Loucy (cell line): ENCODE measurements around the gene BLTP1.
"Not testable (repeated sequence)": the region's sequence is repeated elsewhere in the genome, so short reads cannot be mapped to it uniquely, and the experiment has no call there.

Source experiments
- EZH2phosphoT487 ChIP-seq: fragments of 200-600 bp; IDR thresholded peaks from 2 replicates; pipeline ENCODE4 v1.6.1; 2018; ENCODE audit warnings: antibody characterized with exemption, mild to moderate bottlenecking, moderate library complexity, borderline replicate concordance
- TF ChIP-seq, protein P1 (sequence below): fragments of 200-600 bp; sonication (generic); conservative IDR thresholded peaks from 2 replicates; pipeline ENCODE4 v1.5.1; 2014; ENCODE audit warnings: mild to moderate bottlenecking, antibody characterized with exemption, low read length

GRCh38 chr4:122110304-122110703 lies 41.8 kb upstream of the BLTP1 start:
- TF ChIP-seq, protein P1, sequence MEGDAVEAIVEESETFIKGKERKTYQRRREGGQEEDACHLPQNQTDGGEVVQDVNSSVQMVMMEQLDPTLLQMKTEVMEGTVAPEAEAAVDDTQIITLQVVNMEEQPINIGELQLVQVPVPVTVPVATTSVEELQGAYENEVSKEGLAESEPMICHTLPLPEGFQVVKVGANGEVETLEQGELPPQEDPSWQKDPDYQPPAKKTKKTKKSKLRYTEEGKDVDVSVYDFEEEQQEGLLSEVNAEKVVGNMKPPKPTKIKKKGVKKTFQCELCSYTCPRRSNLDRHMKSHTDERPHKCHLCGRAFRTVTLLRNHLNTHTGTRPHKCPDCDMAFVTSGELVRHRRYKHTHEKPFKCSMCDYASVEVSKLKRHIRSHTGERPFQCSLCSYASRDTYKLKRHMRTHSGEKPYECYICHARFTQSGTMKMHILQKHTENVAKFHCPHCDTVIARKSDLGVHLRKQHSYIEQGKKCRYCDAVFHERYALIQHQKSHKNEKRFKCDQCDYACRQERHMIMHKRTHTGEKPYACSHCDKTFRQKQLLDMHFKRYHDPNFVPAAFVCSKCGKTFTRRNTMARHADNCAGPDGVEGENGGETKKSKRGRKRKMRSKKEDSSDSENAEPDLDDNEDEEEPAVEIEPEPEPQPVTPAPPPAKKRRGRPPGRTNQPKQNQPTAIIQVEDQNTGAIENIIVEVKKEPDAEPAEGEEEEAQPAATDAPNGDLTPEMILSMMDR: not testable (repeated sequence)
- TF ChIP-seq EZH2phosphoT487: not testable (repeated sequence)
